Measurements from ENCODE around the gene TRAPPC10.
A peak's percentile ranks its signal among the peaks of the same experiment; 100 is the strongest.
"Not testable (repeated sequence)": the region's sequence is repeated elsewhere in the genome, so short reads cannot be mapped to it uniquely, and the experiment has no call there.

TRAPPC10 gene

GRCh38 chr21:44094832-44095231, 82.7 kb downstream of the TRAPPC10 start:
- no peak for DNase-seq

DNA sequence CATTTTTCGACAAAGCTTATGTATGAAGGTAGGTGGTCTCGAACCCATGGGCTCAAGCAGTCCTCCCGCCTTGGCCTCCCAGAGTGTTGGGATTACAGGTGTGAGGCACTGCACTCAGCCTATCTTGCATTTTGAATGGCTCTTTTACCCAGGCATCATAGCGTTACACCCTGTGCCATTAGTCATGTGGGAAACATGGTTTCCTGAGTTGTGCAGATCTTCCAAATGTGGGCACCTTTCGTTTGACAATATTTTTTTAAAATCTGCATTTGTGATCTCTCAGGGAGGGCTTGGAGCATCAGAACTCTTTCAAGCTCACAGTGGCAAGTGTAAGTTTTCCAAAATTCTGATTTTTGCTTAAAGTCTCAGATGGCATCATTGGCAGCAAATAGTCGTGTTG, 86.4 kb downstream of the TRAPPC10 start:
- DNase-seq: not testable (repeated sequence)

- not testable (repeated sequence) for DNase-seq
These were observed 86.9 kb downstream of the TRAPPC10 start for GRCh38 chr21:44098964-44099363.

GRCh38 chr21:44107026-44107501, 95.0 kb downstream of the TRAPPC10 start, which contains the start of gene PWP2:
PWP2 (plus strand) TSS chr21:44107399; CDS start chr21:44107417, 18 bp downstream.
- DNase-seq: peak in 1 of 2 donors; percentile 45

DNA sequence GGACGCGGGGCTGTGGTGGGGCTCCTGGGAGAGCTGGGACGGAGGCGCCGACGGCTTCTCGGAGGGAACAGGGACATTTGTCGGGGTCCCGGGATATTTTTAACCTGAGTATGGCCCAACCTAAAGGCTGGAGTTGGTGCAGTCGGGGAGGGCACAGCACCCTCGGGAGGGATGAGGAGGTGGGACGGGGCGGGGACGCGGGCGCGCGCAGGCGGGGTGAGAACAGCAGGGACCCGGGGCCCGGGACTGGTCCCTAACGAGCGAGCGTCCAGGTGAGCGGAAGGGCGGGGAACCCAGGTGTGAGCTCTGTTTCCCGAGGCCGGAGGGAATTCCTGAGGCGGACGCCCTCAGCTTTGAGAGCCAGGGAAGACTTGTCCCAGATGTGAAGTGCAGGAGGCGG, 95.5 kb downstream of the TRAPPC10 start:
- DNase-seq: not testable (repeated sequence)

- not testable (repeated sequence) for DNase-seq
These were observed 101.7 kb downstream of the TRAPPC10 start for GRCh38 chr21:44113702-44114371.

DNA sequence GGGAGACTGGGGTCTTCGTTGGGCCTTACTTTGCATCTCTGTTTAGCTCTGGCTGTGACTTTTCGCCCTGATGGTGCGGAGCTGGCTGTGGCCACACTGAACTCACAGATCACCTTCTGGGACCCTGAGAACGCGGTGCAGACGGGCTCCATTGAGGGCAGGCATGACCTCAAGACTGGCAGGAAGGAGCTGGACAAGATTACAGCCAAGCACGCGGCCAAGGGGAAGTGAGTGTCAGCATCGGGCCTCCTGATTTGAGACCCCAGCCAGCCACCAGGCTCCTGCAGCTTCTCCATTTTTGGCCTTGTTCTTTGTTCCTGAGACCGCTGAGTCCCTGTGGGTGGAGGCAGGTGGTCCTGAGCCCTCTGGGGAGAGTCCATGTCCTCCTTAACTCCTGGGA, 110.0 kb downstream of the TRAPPC10 start:
- DNase-seq: not testable (repeated sequence)

DNA sequence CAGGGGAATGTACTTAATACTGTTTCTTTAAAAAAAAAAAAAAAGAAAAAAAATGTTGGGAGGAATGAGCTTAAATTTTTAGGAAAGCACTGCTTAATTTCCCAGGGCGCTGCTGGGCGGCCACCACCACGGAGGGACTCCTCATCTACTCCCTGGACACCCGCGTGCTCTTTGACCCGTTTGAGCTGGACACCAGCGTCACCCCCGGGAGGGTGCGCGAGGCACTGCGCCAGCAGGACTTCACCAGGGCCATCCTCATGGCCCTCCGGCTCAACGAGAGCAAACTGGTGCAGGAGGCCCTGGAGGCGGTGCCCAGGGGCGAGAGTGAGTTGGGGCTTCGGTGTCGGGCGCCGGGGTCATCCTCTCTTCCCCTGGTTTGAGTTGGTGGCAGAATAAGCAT, 115.7 kb downstream of the TRAPPC10 start:
- DNase-seq: not testable (repeated sequence)

GRCh38 chr21:44133715-44134057, 121.6 kb downstream of the TRAPPC10 start:
- not testable (repeated sequence) for DNase-seq

- not testable (repeated sequence) for DNase-seq
These were observed 122.6 kb downstream of the TRAPPC10 start for GRCh38 chr21:44134732-44135131.

GRCh38 chr21:44138039-44138438, 125.9 kb downstream of the TRAPPC10 start:
- DNase-seq: not testable (repeated sequence)

DNA sequence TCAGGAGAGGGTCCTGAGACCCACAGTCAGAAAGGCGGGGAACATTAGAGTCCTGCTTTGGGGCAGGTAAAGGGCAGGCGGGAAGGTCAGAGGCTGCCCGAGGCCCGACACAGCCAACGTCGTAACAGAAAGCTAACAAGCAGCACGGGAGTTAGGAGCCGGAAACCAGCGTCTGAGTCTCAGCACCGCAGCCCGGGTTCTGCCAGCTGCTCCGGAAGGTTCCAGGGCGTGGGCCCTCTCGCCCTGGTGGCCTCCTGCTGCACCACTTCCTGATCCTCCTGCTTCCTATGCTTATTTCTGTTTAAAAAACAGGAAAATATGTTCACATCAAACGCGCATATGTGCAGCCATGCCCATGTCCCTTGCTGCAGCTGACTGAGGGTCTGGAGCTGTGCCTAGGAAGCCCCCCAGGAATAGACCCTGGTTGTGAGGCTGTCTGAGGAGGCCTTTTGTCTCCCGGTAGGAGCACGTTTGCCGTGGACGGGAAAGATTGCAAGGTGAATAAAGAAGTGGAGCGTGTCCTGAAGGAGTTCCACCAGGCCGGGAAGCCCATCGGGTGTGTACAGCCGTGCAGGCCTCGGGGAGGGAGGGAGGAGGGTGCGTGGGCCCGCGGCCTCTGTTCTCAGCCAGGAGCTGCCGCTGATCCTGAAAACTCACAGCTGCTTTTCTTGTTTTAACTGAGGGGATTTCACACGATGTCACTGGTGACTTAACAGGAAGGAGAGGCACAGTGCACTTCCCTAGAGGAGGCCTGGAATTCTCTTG, 127.9 kb downstream of the TRAPPC10 start:
- not testable (repeated sequence) for DNase-seq

- DNase-seq: not testable (repeated sequence)
These were observed 128.4 kb downstream of the TRAPPC10 start for GRCh38 chr21:44140552-44140932.

GRCh38 chr21:44142470-44142869, 130.4 kb downstream of the TRAPPC10 start:
- DNase-seq: not testable (repeated sequence)

- DNase-seq: not testable (repeated sequence)
These were observed 131.3 kb downstream of the TRAPPC10 start for GRCh38 chr21:44143380-44143779.

GRCh38 chr21:44143996-44144395, 131.9 kb downstream of the TRAPPC10 start:
- not testable (repeated sequence) for DNase-seq

- DNase-seq: not testable (repeated sequence)
These were observed 132.9 kb downstream of the TRAPPC10 start for GRCh38 chr21:44144784-44145602.

DNA sequence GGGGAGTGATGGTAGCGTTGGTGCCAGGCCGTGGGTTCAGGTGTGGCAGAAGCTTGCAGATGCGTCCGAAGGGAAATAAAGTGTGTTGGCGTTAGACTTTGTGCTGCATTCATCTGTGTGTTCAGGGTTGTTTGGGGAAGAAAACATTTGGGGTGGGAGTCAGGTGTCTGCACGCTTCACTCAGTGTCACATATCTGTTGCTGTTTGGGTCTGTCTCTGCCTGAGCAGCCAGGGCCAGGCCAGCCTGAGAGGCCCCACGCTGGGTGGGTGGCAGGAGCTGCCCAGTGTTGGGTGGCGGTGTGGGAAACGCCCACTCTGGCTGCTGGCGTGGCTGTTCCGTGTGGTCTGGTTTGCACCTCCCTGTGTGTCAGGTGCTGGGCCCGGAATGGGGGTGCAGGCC, 133.5 kb downstream of the TRAPPC10 start:
- not testable (repeated sequence) for DNase-seq

- DNase-seq: not testable (repeated sequence)
These were observed 135.0 kb downstream of the TRAPPC10 start for GRCh38 chr21:44147108-44147507.

DNA sequence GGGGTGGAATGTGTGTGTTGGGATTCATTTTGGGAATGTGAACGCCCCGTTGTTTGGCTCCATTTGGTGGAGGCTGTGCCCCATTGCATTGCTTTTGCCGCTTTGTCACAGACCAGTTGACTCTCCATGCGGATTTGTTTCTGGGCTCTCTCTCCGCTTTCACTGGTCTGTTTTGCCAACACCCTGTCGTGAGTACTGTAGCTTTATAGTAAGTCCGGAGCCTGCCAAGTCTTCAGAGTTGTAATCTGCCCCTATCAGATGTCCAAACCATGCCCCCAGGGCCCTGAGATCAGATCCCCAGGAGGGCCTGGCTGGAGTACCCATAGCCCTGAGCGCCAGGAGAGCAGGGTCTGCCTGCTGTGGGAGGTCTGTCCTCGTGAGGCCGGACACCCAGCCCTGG, 138.1 kb downstream of the TRAPPC10 start:
- DNase-seq: not testable (repeated sequence)

DNA sequence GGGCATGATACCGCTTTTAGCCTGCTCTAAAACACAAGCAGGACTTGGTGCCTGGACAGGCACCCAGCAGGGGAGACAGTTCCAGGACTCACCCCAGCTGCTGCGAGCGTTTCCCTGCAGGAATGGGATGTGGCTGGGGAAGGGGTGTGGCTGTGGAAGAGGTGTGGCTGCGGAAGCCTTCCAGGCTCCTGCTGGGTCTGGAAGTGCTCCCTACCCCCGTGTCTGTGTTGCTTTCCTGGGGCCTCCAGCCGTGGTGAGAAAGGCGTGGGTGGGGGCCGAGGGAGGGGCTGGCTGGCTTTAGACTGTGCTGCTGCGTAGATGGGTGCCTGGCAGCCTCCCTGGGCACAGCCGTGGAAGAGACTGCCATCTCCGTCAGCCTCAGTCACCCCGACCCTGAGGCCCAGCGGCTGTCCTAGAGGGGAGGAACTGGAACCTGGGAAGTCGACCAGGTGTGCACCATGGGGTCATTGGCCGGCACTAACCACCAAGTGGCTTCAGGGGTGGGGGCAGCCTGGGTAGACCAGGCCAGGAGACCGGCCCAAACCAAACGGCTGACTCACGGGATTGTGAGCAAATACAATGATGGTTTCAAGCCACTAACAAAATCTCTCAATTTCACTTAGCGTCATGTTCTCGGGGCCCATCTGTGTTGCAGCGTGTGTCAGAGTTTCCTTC, 141.2 kb downstream of the TRAPPC10 start:
- DNase-seq: peak; percentile 2 to 11

GRCh38 chr21:44153889-44154228, 141.8 kb downstream of the TRAPPC10 start:
- not testable (repeated sequence) for DNase-seq
